SH-SY5Y (cell line): Measurements from ENCODE around the gene TIMP1.

Experiments
- GATA2 ChIP-seq: IDR thresholded peaks from 2 replicates; pipeline ENCODE4 v1.6.1; 2011; ENCODE audit warnings: mild to moderate bottlenecking, low read depth, low read length
- GATA3 ChIP-seq: IDR thresholded peaks from 2 replicates; pipeline ENCODE4 v1.6.1; 2011; ENCODE audit warnings: low read depth, mild to moderate bottlenecking, low read length, moderate library complexity

GRCh38 chrX:47618923-47619485 lies 36.8 kb downstream of the TIMP1 start:
- no peak for TF ChIP-seq GATA2
- no peak for TF ChIP-seq GATA3
